GM10266 (cell line): ENCODE data around the gene HELZ.

Experiments used
- DNase-seq: peaks from one replicate; pipeline ENCODE4 v3.0.0; 2012; ENCODE audit errors: extremely low spot score
- TF ChIP-seq, protein P1 (sequence below): IDR thresholded peaks from 2 replicates; pipeline ENCODE4 v1.5.1; 2012; ENCODE audit warnings: mild to moderate bottlenecking, low read depth; ENCODE audit not compliant: control insufficient read depth, insufficient read depth; ENCODE audit errors: missing control alignments

The HELZ gene

DNA sequence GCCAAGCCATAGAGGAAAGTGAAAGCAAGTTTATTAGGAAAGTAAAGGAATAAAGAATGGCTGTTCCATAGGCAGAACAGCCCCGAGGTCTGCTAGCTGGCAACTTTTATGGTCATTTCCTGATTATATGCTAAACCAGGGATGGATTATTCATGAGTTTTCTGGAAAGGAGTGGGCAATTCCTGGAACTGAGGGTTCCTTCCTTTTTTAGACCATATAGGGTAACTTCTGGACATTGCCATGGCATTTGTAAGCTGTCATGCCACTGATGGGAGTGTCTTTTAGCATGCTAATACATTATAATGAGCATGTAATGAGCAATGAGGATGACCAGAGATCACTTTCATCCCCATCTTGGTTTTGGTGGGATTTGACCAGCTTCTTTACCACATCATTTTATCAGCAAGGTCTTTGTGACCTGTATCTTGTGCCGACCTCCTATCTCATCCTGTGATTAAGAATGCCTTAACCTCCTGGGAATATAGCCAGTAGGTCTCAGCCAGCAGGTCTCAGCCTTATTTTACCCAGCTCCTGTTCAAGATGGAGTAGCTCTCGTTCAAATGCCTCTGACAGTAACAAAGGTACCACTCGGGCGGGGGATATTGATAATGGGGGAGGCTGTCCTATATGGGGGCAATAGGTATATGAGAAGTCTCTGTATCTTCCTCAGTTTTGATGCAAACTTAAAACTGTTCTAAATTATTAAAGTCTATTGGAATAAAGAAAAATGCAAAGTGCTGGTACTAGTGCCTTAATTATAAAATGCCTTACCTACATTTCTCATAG lies 38.9 kb upstream of the HELZ start:
- TF ChIP-seq, protein P1, sequence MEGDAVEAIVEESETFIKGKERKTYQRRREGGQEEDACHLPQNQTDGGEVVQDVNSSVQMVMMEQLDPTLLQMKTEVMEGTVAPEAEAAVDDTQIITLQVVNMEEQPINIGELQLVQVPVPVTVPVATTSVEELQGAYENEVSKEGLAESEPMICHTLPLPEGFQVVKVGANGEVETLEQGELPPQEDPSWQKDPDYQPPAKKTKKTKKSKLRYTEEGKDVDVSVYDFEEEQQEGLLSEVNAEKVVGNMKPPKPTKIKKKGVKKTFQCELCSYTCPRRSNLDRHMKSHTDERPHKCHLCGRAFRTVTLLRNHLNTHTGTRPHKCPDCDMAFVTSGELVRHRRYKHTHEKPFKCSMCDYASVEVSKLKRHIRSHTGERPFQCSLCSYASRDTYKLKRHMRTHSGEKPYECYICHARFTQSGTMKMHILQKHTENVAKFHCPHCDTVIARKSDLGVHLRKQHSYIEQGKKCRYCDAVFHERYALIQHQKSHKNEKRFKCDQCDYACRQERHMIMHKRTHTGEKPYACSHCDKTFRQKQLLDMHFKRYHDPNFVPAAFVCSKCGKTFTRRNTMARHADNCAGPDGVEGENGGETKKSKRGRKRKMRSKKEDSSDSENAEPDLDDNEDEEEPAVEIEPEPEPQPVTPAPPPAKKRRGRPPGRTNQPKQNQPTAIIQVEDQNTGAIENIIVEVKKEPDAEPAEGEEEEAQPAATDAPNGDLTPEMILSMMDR, result no peak
- DNase-seq, result no peak

DNA sequence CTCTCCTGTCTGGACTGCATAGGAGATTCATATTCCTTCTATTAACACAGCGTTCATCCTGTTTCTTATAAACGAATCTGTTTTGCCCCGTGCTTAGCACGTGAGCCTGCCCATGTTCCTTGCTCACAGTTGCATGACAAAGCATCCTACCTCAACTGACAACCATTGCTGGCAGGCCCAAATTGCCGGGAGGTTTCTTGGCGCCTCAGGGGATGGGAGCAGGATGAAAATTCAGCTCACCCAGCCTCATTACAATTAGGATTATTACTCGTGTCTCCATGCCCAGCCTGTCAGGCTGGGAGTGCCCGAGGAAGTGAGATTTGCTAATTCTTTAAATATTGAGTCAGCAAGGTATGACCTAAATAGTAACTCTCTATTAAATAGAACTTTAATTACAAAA lies 36.7 kb upstream of the HELZ start:
- no peak for DNase-seq
- TF ChIP-seq, protein P1, result no peak

DNA sequence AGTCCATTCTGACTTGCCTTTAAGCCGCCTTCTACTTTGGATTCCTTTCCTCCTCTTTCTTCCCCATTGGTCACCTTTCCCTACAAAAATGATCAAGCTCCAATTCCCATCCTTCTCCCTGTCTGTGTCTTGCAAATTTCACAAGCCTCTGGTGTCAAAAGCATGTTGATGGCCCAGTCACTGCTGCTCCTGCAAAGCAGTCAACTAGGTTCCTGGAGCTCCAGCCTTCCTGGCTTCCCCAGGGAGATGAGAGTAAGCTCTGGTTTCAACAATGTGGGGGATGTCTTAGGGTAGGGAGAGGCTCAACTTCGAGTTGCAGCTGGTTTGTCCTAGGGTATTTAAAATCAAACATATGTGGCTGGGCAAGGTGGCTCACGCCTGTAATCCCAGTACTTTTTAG lies 36.1 kb upstream of the HELZ start:
- DNase-seq, result no peak
- TF ChIP-seq, protein P1, result no peak

DNA sequence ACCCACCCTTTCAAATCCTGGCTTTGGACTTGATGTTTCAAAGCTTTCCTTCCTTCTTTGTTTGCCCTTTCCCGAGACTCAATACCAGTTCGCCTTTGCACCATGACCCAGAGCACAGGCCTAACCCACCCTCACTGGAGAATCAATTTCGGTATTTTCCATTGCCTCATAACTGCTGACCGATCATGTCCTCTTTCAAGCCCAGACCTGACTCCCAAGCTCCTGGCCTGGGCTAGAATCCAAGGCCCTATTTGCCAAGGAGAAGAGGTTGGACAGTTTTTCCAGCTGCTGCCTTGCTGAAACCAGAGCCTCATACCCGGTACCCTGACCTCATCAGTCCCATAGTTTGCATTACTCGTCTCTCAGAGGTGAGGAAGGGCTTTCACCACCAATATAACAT lies 35.3 kb upstream of the HELZ start:
- TF ChIP-seq, protein P1, result no peak
- no peak for DNase-seq

DNA sequence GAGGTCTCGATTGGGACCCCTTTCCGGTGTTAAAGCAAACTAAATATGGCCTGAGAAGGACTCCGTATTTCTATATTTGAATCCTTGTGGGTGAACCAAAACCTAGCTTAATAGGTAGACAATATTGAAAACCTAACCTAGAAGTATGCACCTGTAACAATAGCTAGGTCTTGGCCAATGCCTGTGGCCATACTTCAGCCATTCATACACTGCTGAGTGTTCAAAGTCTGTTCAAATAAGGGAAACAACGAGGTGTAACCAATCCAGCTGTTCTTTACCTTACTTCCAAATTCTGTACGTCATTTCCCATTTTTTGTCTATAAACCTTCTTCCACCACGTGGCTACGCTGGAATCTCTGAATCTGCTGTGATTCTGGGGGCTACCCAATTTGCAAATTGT lies 34.1 kb upstream of the HELZ start:
- no peak for DNase-seq

DNA sequence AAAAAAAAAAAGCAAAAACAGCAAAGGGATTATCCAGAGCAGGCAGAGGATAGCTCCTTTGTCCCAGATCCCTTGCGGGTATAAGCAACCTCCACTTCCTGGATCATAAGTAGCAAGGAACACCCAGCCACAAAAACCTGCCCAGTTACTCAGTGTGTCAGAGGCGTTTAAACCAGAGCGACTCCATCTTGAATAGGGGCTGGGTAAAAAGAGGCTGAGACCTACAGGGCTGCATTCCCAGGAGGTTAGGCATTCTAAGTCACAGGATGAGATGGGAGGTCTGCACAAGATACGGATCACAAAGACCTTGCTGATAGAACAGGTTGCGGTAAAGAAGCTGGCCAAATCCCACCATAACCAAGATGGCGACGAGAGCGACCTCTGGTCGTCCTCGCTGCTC lies 33.4 kb upstream of the HELZ start:
- no peak for DNase-seq
- TF ChIP-seq, protein P1, result no peak

More for the DNA sequence above, 34.1 kb upstream of the HELZ start:
- TF ChIP-seq, protein P1, result no peak

DNA sequence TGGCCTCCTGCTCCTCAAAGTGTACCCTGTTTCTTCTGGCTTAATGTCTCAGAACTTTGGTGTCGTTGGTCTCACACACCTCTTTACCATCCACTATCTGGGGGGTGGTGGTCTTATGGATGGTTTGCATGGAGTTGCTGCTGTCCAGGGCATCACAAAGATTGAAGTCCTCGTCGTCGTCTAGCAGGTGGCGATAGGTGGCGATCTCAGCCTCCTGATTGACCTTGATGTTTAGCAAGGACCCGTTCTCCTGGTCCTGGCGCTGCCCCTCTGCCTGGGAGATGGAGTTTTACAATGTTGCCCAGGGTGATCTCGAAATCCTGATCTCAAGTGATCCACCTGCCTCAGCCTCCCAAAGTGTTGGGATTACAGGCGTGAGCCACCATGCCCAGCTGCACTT lies 31.1 kb upstream of the HELZ start:
- TF ChIP-seq, protein P1, result no peak
- no peak for DNase-seq
